PFSK-1 (cell line): ENCODE results near the gene H6PD.

Experiments
- SIN3A ChIP-seq: IDR thresholded peaks from 2 replicates; pipeline ENCODE4 v1.6.1; 2012; ENCODE audit warnings: mild to moderate bottlenecking, low read length, moderate library complexity, borderline replicate concordance; ENCODE audit not compliant: insufficient read depth
- TF ChIP-seq, protein P1 (sequence below), 2 experiments: IDR thresholded peaks; 2 replicates each; pipeline versions ENCODE4 v1.6.1 to v1.8.0; 2011 to 2012; ENCODE audit warnings: low read depth in 2 of 2, low read length in 2 of 2, control low read depth in 1 of 2, inconsistent platforms in 1 of 2, mild to moderate bottlenecking in 1 of 2, moderate library complexity in 1 of 2; ENCODE audit not compliant: insufficient read depth in 1 of 2

GRCh38 chr1:9289711-9290485 lies 55.3 kb downstream of the H6PD start:
- no peak for TF ChIP-seq SIN3A
- TF ChIP-seq, protein P1, sequence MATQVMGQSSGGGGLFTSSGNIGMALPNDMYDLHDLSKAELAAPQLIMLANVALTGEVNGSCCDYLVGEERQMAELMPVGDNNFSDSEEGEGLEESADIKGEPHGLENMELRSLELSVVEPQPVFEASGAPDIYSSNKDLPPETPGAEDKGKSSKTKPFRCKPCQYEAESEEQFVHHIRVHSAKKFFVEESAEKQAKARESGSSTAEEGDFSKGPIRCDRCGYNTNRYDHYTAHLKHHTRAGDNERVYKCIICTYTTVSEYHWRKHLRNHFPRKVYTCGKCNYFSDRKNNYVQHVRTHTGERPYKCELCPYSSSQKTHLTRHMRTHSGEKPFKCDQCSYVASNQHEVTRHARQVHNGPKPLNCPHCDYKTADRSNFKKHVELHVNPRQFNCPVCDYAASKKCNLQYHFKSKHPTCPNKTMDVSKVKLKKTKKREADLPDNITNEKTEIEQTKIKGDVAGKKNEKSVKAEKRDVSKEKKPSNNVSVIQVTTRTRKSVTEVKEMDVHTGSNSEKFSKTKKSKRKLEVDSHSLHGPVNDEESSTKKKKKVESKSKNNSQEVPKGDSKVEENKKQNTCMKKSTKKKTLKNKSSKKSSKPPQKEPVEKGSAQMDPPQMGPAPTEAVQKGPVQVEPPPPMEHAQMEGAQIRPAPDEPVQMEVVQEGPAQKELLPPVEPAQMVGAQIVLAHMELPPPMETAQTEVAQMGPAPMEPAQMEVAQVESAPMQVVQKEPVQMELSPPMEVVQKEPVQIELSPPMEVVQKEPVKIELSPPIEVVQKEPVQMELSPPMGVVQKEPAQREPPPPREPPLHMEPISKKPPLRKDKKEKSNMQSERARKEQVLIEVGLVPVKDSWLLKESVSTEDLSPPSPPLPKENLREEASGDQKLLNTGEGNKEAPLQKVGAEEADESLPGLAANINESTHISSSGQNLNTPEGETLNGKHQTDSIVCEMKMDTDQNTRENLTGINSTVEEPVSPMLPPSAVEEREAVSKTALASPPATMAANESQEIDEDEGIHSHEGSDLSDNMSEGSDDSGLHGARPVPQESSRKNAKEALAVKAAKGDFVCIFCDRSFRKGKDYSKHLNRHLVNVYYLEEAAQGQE (IDR thresholded peaks at IDR 0.05; ENCODE audit: insufficient read depth in 1 of 2, low read depth in 2 of 2, low read length in 2 of 2), result no peak
